SW480 (cell line): ENCODE measurements around the gene MYBPC1.

ENCODE experiments used
- DNase-seq: peaks from one replicate; pipeline ENCODE4 v3.0.0-alpha.2; 2016; ENCODE audit warnings: low spot score

The MYBPC1 gene

DNA sequence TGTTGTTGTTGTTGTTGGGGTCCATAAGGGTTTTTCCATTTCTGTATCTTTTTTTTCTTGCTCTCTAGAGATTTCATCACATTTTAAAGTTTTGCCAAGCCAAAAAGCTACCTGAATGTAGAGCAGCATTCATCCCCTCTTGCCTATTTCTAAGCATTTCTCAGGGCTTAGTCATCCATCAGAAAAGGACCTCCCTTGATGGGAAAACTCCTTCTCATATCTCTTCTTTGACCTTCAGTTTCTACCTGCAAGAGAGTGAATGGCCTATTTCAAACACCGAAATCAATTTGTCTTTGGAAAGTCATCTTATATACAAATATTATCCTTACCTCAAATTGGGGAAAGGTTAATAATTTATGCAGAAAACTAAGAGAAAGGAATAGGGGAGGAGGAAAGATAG, 4.5 kb downstream of the MYBPC1 start:
- DNase-seq, result no peak

DNA sequence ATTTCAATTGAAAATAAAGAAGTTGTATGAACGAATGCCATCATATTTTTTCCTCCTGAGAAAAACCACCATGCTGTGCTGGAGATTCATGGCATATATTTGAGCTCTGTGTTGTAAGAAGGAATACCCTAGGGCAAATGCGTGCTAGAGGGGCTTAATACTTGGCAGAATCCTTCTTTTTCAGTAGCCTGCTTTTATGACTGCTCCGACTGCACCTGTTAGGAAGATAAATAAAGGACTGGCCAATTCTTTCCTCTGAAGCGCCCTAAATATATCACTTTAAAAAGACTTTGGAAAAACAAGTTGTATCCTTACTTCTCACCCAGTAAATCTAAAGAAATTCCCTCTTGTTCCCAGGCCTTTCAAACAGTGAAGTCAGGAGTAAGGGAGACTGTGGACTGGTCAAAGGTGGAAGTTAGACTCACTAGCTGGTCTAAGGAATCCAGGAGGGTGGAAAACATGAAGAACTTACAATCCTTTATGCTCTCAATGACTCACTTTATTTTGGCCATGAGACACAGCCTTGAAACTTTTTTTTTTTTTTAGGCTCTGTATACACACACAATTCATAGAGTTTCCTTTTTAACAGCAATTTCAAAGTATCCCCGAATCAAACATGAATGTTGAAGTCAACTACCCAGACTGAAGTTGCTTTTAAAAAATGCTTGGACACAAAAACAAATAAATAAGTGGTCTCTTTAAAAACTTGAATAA, 5.2 kb downstream of the MYBPC1 start:
- no peak for DNase-seq

GRCh38 chr12:101604132-101604531, 9.4 kb downstream of the MYBPC1 start:
- peak; percentile 34 for DNase-seq

DNA sequence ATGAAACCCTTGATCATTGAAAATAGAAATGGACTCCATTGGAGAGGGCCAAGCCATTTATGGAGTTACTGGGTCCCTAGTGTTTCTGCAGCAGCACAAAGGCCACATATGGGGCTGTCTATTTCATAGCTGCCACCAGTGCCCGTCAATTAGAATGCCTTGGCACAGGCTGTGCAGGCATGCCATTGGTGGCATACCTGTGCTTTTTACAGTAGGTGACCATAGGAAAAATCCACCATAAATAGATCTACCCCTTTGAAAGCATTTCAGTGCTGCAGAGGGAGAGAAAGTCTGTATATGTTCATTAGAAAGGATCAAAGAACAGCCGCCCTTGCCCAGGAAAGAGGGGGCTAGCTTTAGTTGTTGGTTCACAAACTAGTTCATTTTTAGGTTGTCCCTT, 13.1 kb downstream of the MYBPC1 start:
- peak; percentile 62 for DNase-seq

DNA sequence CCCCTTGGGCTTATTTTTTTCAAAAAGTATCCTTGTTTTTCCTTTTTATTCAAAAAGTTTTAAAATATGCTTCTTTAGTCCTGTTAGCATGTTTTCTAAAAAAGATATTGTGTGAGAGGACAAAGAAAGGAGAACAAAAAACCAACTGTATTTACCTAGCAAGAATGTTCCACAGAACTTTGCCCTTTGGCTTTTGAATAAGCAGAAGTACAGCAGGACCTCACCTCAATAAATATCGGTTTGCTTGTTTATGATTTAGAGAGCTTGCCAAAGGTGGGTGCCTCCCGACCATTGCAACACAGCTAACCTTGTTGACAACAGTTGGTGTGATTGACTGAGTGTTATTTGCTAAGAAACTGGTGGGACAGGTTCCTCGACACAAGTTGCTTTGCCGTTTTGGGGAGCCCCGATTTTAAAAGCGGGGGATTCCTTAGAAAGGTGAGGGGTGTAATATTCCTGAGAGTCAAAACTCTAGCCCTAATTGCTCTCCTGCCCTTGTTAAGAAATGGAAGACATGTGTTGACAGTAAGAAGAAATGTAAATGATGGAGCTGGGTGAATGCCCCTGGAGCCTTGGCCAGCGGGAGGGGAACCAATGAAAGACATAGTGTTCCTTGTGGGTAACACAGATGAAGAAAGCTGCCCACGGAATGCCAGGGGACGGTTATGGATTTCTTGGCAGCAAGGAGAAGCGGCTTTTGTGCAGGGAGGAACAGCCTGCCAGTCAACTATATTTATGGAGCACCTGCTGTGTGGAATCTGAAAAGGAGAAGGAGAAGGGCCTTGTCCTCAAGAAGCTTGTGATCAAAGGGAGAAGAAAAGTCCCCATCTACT, 13.7 kb downstream of the MYBPC1 start:
- DNase-seq, result peak; percentile 73

GRCh38 chr12:101609198-101609597, 14.4 kb downstream of the MYBPC1 start:
- DNase-seq, result no peak

DNA sequence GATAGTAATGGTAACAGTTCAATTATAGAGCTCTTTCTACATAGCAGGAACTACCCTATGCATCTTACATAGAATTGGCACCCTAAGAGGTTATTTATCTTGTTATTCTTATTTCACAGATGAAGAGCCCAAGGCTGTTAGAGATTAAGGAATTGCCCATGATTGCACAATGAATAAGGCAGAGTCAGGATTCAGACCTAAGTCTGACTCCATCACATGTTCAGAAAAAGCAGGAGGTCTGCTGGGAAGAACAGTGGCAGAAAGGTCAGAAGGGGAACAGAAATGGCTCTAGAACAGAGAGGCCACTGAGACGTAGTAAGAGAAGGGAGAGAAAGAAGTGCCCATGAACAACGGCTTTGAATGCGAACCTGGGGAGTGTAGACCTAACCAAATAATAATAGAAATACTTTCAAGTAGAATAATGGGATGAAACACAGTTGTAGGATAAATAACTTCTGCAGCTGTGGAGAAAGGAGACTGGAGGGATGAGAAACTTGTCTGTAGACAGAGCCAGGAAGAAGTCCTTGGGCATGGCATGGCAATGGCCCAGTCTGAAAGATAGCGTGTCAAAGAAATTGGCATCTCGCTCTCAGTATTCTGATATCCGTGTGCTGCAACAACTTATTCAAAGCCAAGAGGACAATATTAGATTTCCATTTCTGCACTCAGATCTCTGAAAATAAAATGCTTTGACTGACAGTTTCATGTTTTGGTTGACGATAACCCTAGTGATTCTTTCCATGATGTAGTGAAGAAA, 17.6 kb downstream of the MYBPC1 start:
- DNase-seq, result no peak

DNA sequence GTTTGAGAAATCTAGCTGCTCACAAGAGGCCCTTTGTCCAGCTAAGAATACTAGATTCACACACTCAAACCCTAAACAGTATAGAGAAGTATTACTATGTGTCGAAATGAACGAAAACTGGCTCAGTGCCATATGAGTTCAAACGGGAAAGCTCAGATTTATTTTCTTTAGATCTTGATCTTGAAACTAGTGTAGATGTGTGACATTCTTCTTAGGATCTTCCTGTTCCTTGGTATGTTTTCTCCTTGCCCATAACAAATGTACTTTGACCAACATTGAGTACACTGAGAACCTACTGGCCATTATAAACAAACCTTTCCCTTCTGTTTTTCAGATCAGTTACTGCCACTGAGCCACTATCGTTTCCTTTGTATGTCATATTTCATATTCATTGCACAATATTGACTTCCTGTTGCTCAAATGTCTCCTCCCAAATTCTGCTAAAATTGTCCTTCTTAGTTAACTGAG, 21.3 kb downstream of the MYBPC1 start:
- no peak for DNase-seq

DNA sequence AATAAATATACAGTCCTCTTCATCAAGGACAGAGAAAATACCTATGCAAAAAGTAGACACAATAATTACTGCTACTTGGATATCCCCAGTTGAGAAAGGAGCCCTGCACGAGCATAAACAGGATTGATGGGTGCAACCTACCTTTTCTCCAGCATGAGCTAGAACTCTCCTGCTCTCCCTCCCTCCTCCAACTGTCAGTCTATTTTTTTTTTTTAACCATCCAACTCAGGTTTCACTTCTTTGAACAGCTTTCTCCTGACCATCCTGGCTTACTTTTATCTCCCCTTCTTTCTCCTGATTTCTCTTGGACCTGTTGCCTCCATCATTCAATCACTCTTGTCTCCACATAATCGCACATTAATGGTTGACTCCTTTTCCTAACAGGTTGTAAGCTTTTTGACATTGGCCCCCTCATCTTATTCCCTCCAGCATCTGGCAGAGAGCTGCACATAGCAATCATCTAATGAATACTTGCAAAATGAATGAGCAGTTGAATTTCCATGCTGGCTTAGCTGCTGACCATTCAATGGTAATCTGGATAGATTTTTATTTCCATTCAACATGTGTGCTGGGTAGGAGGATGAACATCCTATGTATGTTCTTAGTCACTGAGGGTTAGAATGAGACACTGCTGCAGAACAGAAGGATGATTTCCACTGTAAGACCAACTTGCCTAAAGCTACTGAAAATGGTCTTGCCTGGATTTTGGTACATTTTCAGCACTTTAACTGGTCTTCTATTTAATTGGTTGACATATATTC, 24.4 kb downstream of the MYBPC1 start:
- no peak for DNase-seq

DNA sequence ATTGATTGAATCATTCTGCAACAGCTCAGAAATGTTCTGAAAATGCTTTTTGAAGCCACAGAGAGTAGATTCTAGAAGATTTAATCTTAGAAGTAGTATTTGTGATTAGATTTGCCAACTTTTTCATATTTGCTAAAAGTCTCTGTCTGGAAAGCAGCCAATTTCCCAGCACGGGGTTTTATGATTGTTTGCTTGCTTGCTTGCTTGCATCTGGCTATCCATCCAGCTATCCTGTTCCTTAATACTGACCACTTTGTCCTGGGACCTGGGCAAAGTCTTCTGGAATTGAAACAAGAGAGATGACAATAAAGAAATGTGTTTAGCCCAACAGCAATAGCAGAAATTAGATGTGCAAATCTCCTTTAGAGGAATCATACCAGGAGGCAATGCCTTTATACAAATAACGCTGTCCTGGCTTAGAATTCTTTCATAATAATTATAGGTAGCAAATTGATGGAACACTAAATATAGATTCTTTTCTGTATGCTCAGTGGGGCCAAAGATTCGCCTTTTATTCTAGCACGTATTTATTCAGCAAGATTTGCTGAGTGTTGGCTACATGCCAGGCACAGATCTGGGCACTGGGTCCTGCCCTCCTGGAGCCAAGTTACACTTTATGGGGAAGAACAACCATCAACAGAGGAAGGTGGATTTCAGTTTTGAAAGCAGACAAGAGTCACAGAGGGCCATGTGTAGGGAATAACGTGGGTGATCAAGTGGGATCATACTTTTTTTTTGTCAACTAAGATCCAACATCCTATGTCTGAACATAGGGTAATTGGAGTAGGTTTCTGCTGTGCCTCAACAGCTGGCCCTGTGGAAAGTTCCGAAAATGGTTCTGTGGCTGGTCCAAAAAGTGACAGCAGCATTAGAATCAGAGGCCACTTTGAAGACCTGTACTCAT, 25.3 kb downstream of the MYBPC1 start:
- DNase-seq, result no peak

GRCh38 chr12:101620762-101621133, 26.0 kb downstream of the MYBPC1 start:
- DNase-seq, result no peak

DNA sequence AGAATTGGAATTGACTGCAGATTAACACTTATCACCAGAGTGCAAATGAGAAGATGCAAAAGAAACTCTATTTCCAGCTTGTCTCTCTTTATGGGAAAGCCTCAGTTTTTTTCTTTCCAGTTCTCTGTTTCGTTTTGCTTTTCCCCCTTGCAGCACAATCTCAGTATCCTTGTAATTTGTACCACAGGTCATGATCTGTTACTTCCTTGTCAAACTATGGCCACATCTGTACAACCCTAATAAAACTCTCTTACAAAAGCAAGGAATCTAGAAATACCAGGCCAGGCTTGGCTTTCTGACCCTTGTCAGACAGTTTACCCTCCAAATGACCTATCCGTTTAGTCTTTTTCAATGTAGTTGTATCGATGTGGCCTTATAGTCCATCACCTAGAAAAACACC, 33.9 kb downstream of the MYBPC1 start:
- DNase-seq, result no peak

GRCh38 chr12:101634724-101635123, 40.0 kb downstream of the MYBPC1 start:
- DNase-seq, result no peak

GRCh38 chr12:101637936-101638335, 43.2 kb downstream of the MYBPC1 start:
- DNase-seq, result no peak

DNA sequence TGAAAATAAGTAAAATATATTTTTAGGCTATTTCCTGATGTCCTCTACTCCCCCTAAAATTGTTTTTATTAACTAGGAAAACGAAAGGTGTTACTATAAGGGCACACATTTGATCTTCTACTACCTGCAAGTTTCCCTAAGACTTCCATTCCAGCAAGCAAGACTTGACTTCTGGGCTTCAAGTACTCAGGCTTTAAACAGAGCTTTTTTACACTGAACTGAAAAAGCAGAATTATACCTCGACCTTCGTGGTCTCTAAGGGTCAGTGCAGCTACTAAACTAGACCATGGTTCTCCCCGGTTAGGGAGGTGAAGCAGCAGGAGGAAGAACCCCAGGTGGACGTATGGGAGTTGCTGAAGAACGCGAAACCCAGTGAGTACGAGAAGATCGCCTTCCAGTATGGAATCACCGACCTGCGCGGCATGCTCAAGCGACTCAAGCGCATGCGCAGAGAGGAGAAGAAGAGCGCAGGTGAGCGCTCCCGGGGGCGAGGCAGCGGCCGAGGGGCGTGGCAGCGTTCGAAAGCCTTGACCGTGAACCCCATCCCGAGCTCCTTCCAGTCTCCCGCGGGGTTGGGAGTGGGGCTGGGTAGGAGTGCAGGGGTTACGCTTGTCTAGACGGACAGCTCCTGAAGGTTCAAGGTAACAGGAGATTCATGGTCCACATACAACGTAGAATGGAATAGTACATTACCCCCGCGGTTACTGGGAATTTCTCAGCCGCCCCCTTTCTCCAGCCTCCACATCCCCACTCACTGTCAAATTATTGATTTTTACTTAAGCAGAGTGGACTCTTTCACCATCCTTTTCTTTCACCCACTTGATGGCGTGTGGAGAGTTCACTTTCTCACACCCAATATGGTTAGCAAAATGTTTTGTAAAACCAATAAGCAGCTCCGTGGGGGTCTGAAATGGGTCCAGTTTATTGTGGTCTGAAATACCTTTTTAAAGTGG, 47.6 kb downstream of the MYBPC1 start:
- DNase-seq, result no peak

- no peak for DNase-seq
These were observed 52.9 kb downstream of the MYBPC1 start for GRCh38 chr12:101647711-101648110.

DNA sequence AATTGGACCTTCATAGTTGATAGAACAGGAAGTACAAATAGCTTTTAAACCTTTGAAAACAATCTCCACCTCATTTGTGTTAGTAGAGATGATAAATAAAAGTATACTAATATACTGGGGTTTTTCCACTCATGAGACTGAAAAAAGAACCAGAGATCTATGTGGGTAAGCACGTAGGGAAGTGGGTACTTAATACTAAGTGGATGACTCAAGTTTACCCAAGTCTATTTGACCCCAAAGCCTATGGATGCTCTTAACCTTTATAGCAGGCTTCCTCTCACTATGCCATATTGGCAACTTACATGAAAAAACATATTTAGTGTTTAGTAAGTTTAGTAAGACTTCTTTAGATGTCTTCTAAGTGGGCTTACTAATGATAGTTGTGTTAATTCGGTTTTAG, 53.4 kb downstream of the MYBPC1 start:
- DNase-seq, result no peak

- no peak for DNase-seq
These were observed 55.8 kb downstream of the MYBPC1 start for GRCh38 chr12:101650346-101651117.

DNA sequence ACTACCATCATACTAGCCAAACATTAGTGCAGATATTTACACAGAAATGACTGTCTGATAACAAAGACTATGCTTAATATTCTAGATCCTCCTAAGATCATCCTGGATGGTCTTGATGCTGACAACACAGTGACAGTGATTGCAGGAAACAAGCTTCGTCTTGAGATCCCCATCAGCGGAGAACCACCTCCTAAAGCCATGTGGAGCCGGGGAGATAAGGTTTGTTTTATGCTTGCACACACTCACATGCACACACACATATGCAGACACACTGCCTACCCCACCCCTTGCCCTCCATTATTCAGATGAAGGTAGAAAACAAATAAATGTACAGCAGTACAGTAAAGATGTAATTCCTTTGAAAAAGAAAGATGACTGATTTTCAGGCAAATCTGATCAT, 58.3 kb downstream of the MYBPC1 start:
- DNase-seq, result no peak
